ENCODE results near the gene MPPED1. TPM values are rescaled to one million over a fixed set of nuclear protein-coding genes. Genes with fewer than 3 reads are reported as not detected.

The MPPED1 gene
- total RNA-seq, 2 donors from 2014 or later = not detected

GRCh38 chr22:43451371-43452050 is 39.7 kb downstream of the MPPED1 start:
- H3K9me3 Mint-ChIP-seq = no peaks in the 10 kb centered on the region
- H3K36me3 Mint-ChIP-seq (ENCODE audit: low read depth) = no peaks in the 10 kb centered on the region
- H3K27ac Mint-ChIP-seq = no peak overlapping the region
- peaks cover 6% of the 10 kb centered on the region for H3K27me3 Mint-ChIP-seq
- H3K4me1 Mint-ChIP-seq = no peaks in the 10 kb centered on the region
- no peak for ATAC-seq (replicated peaks)
- H3K4me3 Mint-ChIP-seq = no peak overlapping the region

GRCh38 chr22:43455846-43456245 is 44.0 kb downstream of the MPPED1 start:
- peaks cover 15% of the 10 kb centered on the region for H3K27me3 Mint-ChIP-seq
- no peaks in the 10 kb centered on the region for H3K36me3 Mint-ChIP-seq (ENCODE audit: low read depth)
- H3K27ac Mint-ChIP-seq = no peak overlapping the region
- no peaks in the 10 kb centered on the region for H3K9me3 Mint-ChIP-seq
- H3K4me1 Mint-ChIP-seq = no peaks in the 10 kb centered on the region
- no peak for ATAC-seq (replicated peaks)
- H3K4me3 Mint-ChIP-seq = no peak overlapping the region

- Mint-ChIP-seq H3K27ac (no peak overlapping the region), H3K4me3 (no peak overlapping the region), H3K36me3 (ENCODE audit: low read depth) (no peaks in the 10 kb centered on the region), H3K4me1 (no peaks in the 10 kb centered on the region), H3K27me3 (peaks cover 15% of the 10 kb centered on the region), H3K9me3 (no peaks in the 10 kb centered on the region)
- no peak for ATAC-seq (replicated peaks)
Observed at GRCh38 chr22:43457002-43457401, 45.2 kb downstream of the MPPED1 start.

- no peaks in the 10 kb centered on the region for H3K4me1 Mint-ChIP-seq
- no peaks in the 10 kb centered on the region for H3K9me3 Mint-ChIP-seq
- H3K4me3 Mint-ChIP-seq = no peak overlapping the region
- ATAC-seq (replicated peaks) = no peak
- H3K27me3 Mint-ChIP-seq = peaks cover 31% of the 10 kb centered on the region
- no peaks in the 10 kb centered on the region for H3K36me3 Mint-ChIP-seq (ENCODE audit: low read depth)
- H3K27ac Mint-ChIP-seq = no peak overlapping the region
Observed at GRCh38 chr22:43462701-43463100, 50.9 kb downstream of the MPPED1 start.

GRCh38 chr22:43464809-43465208 is 53.0 kb downstream of the MPPED1 start:
- H3K4me3 Mint-ChIP-seq = no peak overlapping the region

GRCh38 chr22:43465291-43466015 is 53.6 kb downstream of the MPPED1 start:
- no peak overlapping the region for H3K27ac Mint-ChIP-seq
- H3K27me3 Mint-ChIP-seq = peaks cover 37% of the 10 kb centered on the region
- ATAC-seq (replicated peaks) = no peak
- H3K36me3 Mint-ChIP-seq (ENCODE audit: low read depth) = no peaks in the 10 kb centered on the region
- no peaks in the 10 kb centered on the region for H3K9me3 Mint-ChIP-seq
- no peak overlapping the region for H3K4me3 Mint-ChIP-seq
- no peaks in the 10 kb centered on the region for H3K4me1 Mint-ChIP-seq

More at GRCh38 chr22:43464809-43465208, 53.0 kb downstream of the MPPED1 start:
- Mint-ChIP-seq H3K36me3 (ENCODE audit: low read depth) (no peaks in the 10 kb centered on the region), H3K4me1 (no peaks in the 10 kb centered on the region), H3K9me3 (no peaks in the 10 kb centered on the region), H3K27ac (no peak overlapping the region), H3K27me3 (peaks cover 31% of the 10 kb centered on the region)
- no peak for ATAC-seq (replicated peaks)

GRCh38 chr22:43466710-43467109 is 54.9 kb downstream of the MPPED1 start:
- Mint-ChIP-seq H3K9me3 (no peaks in the 10 kb centered on the region), H3K27ac (no peak overlapping the region), H3K27me3 (peaks cover 43% of the 10 kb centered on the region), H3K4me3 (no peak overlapping the region), H3K4me1 (no peaks in the 10 kb centered on the region), H3K36me3 (ENCODE audit: low read depth) (no peaks in the 10 kb centered on the region)
- no peak for ATAC-seq (replicated peaks)

- H3K9me3 Mint-ChIP-seq = no peaks in the 10 kb centered on the region
- no peaks in the 10 kb centered on the region for H3K36me3 Mint-ChIP-seq (ENCODE audit: low read depth)
- no peak overlapping the region for H3K27ac Mint-ChIP-seq
- no peaks in the 10 kb centered on the region for H3K4me1 Mint-ChIP-seq
- no peak overlapping the region for H3K4me3 Mint-ChIP-seq
- H3K27me3 Mint-ChIP-seq = peaks cover 43% of the 10 kb centered on the region
- ATAC-seq (replicated peaks) = no peak
Observed at GRCh38 chr22:43467216-43467940, 55.6 kb downstream of the MPPED1 start.

GRCh38 chr22:43470253-43470652 is 58.4 kb downstream of the MPPED1 start:
- H3K36me3 Mint-ChIP-seq (ENCODE audit: low read depth) = no peaks in the 10 kb centered on the region
- H3K9me3 Mint-ChIP-seq = no peaks in the 10 kb centered on the region
- no peak for ATAC-seq (replicated peaks)
- no peak overlapping the region for H3K27ac Mint-ChIP-seq
- H3K4me1 Mint-ChIP-seq = no peaks in the 10 kb centered on the region
- peaks cover 30% of the 10 kb centered on the region for H3K27me3 Mint-ChIP-seq
- H3K4me3 Mint-ChIP-seq = no peak overlapping the region

GRCh38 chr22:43470941-43471585 is 59.2 kb downstream of the MPPED1 start:
- no peaks in the 10 kb centered on the region for H3K36me3 Mint-ChIP-seq (ENCODE audit: low read depth)
- no peaks in the 10 kb centered on the region for H3K9me3 Mint-ChIP-seq
- H3K27me3 Mint-ChIP-seq = peaks cover 26% of the 10 kb centered on the region
- no peaks in the 10 kb centered on the region for H3K4me1 Mint-ChIP-seq
- no peak overlapping the region for H3K4me3 Mint-ChIP-seq
- ATAC-seq (replicated peaks) = no peak
- no peak overlapping the region for H3K27ac Mint-ChIP-seq

- Mint-ChIP-seq H3K9me3 (no peaks in the 10 kb centered on the region), H3K4me3 (no peak overlapping the region), H3K27ac (no peak overlapping the region), H3K27me3 (peaks cover 25% of the 10 kb centered on the region), H3K4me1 (no peaks in the 10 kb centered on the region), H3K36me3 (ENCODE audit: low read depth) (no peaks in the 10 kb centered on the region)
- no peak for ATAC-seq (replicated peaks)
Observed at GRCh38 chr22:43471606-43472135, 59.9 kb downstream of the MPPED1 start.

GRCh38 chr22:43473031-43473430 is 61.2 kb downstream of the MPPED1 start:
- peaks cover 20% of the 10 kb centered on the region for H3K27me3 Mint-ChIP-seq
- no peaks in the 10 kb centered on the region for H3K4me1 Mint-ChIP-seq
- no peak for ATAC-seq (replicated peaks)
- no peaks in the 10 kb centered on the region for H3K36me3 Mint-ChIP-seq (ENCODE audit: low read depth)
- H3K9me3 Mint-ChIP-seq = no peaks in the 10 kb centered on the region
- no peak overlapping the region for H3K27ac Mint-ChIP-seq
- no peak overlapping the region for H3K4me3 Mint-ChIP-seq

GRCh38 chr22:43473441-43473840 is 61.6 kb downstream of the MPPED1 start:
- H3K27ac Mint-ChIP-seq = no peak overlapping the region
- no peak for ATAC-seq (replicated peaks)
- H3K4me3 Mint-ChIP-seq = no peak overlapping the region
- no peaks in the 10 kb centered on the region for H3K36me3 Mint-ChIP-seq (ENCODE audit: low read depth)
- H3K9me3 Mint-ChIP-seq = no peaks in the 10 kb centered on the region
- peaks cover 19% of the 10 kb centered on the region for H3K27me3 Mint-ChIP-seq
- no peaks in the 10 kb centered on the region for H3K4me1 Mint-ChIP-seq
